ENCODE measurements around the gene TRIM17.

The TRIM17 gene

GRCh38 chr1:228369608-228370438, 46.8 kb downstream of the TRIM17 start:
- no peaks in the 10 kb centered on the region for H3K9me3 ChIP-seq (ENCODE audit: low read length)
- TF ChIP-seq EZH2 (IDR thresholded peaks at IDR 0.05; ENCODE audit: borderline replicate concordance, low read length): no peak
- TF ChIP-seq CTCF (IDR thresholded peaks at IDR 0.05; ENCODE audit: low read length): no peak
- no peaks in the 10 kb centered on the region; the same call in 1 of the 2 replicates for H3K27me3 ChIP-seq (ENCODE audit: insufficient read depth, low read length)
- H3F3A ChIP-seq (ENCODE audit: insufficient read depth, low read length): no peaks in the 10 kb centered on the region
- H3K4me1 ChIP-seq (ENCODE audit: insufficient read depth, low read length, severe bottlenecking): no peaks in the 10 kb centered on the region
- no peaks in the 10 kb centered on the region for H4K20me1 ChIP-seq (ENCODE audit: insufficient read depth, low read length)
- no peak overlapping the region for H3K9ac ChIP-seq (ENCODE audit: low read length)
- no peak overlapping the region for H3K4me3 ChIP-seq (ENCODE audit: low read depth, low read length, poor library complexity, severe bottlenecking)
- no peak overlapping the region for H2AFZ ChIP-seq (ENCODE audit: low read length)
- H3K27ac ChIP-seq (ENCODE audit: low read depth, low read length, poor library complexity, severe bottlenecking): no peak overlapping the region
- H3K79me2 ChIP-seq (ENCODE audit: insufficient read depth, low read length): no peaks in the 10 kb centered on the region
- no peaks in the 10 kb centered on the region for H3K36me3 ChIP-seq (ENCODE audit: insufficient read depth, low read length)
- no peaks in the 10 kb centered on the region for H3K9me2 ChIP-seq (ENCODE audit: low read depth, low read length)
- H3K4me2 ChIP-seq (ENCODE audit: low read length): no peak overlapping the region

GRCh38 chr1:228368801-228369607, 47.7 kb downstream of the TRIM17 start:
- Histone ChIP-seq H3K4me2 (ENCODE audit: low read length) (no peak overlapping the region), H3K4me1 (ENCODE audit: insufficient read depth, low read length, severe bottlenecking) (no peaks in the 10 kb centered on the region), H3K9me2 (ENCODE audit: low read depth, low read length) (no peaks in the 10 kb centered on the region)

More at GRCh38 chr1:228368801-228369607, 47.7 kb downstream of the TRIM17 start:
- Histone ChIP-seq H3K27ac (ENCODE audit: low read depth, low read length, poor library complexity, severe bottlenecking) (no peak overlapping the region), H2AFZ (ENCODE audit: low read length) (no peak overlapping the region), H3F3A (ENCODE audit: insufficient read depth, low read length) (no peaks in the 10 kb centered on the region), H3K9ac (ENCODE audit: low read length) (no peak overlapping the region), H3K27me3 (ENCODE audit: insufficient read depth, low read length) (no peaks in the 10 kb centered on the region; the same call in 1 of the 2 replicates), H3K9me3 (ENCODE audit: low read length) (no peaks in the 10 kb centered on the region), H3K4me3 (ENCODE audit: low read depth, low read length, poor library complexity, severe bottlenecking) (no peak overlapping the region), H3K36me3 (ENCODE audit: insufficient read depth, low read length) (no peaks in the 10 kb centered on the region), H4K20me1 (ENCODE audit: insufficient read depth, low read length) (no peaks in the 10 kb centered on the region), H3K79me2 (ENCODE audit: insufficient read depth, low read length) (no peaks in the 10 kb centered on the region)
- TF ChIP-seq CTCF (IDR thresholded peaks at IDR 0.05; ENCODE audit: low read length): no peak
- TF ChIP-seq EZH2 (IDR thresholded peaks at IDR 0.05; ENCODE audit: borderline replicate concordance, low read length): no peak
